H1 (cell line): ENCODE measurements around the gene ZNF281. TPM values are rescaled to one million over a fixed set of nuclear protein-coding genes. Genes with fewer than 3 reads are reported as not detected.

Experiments
- KDM4A ChIP-seq: IDR thresholded peaks from one replicate; pipeline ENCODE4 v1.7.1; 2012; ENCODE audit warnings: low read depth, mild to moderate bottlenecking, moderate library complexity, low read length, inconsistent platforms; ENCODE audit not compliant: severe bottlenecking
- polyA plus RNA-seq, 7 experiments: library from polyadenylated mRNA; depleted of rRNA in 3 of 7; stranded (reverse) in 5 of 7; unstranded in 2 of 7; fragments of >200 nt in 5 of 7; fragments of 200-250 nt in 2 of 7; gene quantifications; 1 replicate in 5 of 7; 2 replicates in 1 of 7; 4 replicates in 1 of 7; pipeline versions ENCODE4 v1.2.1 to v1.2.3, GENCODE V29; 2011 to 2013; ENCODE audit warnings: missing spikeins in 2 of 7, mixed read lengths in 2 of 7
- total RNA-seq: library from RNA; stranded (reverse); fragmentation: NEBNext Ultra II Directional; extraction: Animal tissue kit (Norgen Biotek cat#: 25700); gene quantifications from 2 replicates; pipeline ENCODE4 v1.2.1, GENCODE V29; 2021

Gene ZNF281
- total and polyA plus RNA-seq, 2 of the 8 experiments (the other 6 are each of a cell fraction or from before 2014, with no cell fraction given), result 19.5 to 61.4 TPM

GRCh38 chr1:200409203-200409760, 554 bp downstream of the ZNF281 start (continued):
- TF ChIP-seq KDM4A, result no peak
